OCI-M2 (cell line): ENCODE data around the gene SFTPB.
A peak's percentile ranks its signal among the peaks of the same experiment; 100 is the strongest.
"Not testable (repeated sequence)": the region's sequence is repeated elsewhere in the genome, so short reads cannot be mapped to it uniquely, and the experiment has no call there.

Source experiments
- DNase-seq: peaks from one replicate; lab custom pipeline; 2025; ENCODE audit not compliant: unreplicated experiment; lab: John Stamatoyannopoulos, UW

SFTPB gene

DNA sequence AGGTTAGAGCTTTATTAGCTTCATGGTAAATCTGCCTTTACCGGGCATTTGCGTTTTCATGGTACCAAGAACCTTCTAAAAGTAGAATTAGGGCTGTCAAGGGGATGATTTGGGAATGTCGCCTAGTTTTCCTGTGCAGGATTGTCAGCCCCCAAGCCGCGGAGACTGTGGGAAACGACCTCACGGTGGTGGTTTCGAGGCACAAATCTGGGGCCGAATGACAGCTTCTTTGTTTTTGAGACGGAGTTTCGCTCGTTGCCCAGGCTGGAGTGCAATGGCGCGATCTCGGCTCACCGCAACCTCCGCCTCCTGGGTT is 52.6 kb downstream of the SFTPB start:
- DNase-seq: no peak

DNA sequence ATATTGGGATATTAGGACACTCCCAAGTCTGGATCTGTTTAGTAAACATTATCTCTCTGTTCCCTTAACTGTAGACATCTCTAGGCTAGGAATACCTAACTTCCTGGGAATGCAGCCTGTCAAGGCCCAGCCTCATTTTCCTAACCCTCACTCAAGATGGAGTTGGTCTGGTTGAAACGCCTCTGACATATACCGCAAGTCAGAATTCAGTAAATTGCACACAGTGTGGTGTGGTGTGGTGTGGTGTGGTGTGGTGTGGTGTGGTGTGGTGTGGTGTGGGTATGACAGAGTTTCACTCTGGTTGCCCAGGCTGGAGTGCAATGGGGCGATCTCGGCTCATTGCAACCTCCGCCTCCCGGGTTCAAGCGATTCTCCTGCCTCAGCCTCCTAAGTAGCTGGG is 53.2 kb downstream of the SFTPB start:
- not testable (repeated sequence) for DNase-seq

DNA sequence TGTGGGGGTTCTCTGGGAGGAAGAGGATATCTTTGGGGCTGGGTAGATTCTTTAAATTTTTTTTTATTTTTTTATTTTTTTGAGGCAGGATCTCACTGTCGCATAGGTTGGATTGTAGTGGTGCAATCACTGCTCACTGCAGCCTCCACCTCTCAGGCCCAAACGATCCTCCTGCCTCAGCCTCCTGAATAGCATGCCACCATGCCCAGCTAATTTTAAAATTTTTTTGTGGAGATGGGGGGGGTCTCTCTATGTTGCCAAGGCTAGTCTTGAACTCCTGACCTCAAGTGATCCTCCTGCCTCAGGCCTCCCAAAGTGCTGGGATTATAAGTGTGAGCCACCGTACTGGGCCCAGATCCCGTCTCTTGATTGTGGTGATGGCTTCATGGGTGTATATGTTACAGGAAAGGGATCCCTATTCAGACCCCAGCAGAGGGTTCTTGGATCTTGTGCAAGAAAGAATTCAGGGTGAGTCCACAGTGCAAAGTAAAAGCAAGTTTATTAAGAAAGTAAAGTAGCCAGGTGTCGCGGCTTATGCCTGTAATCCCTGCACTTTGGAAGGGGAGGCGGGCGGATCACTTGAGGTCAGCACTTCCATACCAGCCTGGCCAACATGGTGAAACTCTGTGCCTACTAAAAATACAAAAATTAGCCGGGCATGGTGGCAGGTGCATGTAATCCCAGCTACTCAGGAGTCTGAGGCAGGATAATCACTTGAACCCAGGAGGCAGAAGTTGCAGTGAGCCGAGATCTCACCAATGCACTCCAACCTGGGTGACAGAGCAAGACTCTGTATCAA is 54.1 kb downstream of the SFTPB start:
- DNase-seq: no peak

DNA sequence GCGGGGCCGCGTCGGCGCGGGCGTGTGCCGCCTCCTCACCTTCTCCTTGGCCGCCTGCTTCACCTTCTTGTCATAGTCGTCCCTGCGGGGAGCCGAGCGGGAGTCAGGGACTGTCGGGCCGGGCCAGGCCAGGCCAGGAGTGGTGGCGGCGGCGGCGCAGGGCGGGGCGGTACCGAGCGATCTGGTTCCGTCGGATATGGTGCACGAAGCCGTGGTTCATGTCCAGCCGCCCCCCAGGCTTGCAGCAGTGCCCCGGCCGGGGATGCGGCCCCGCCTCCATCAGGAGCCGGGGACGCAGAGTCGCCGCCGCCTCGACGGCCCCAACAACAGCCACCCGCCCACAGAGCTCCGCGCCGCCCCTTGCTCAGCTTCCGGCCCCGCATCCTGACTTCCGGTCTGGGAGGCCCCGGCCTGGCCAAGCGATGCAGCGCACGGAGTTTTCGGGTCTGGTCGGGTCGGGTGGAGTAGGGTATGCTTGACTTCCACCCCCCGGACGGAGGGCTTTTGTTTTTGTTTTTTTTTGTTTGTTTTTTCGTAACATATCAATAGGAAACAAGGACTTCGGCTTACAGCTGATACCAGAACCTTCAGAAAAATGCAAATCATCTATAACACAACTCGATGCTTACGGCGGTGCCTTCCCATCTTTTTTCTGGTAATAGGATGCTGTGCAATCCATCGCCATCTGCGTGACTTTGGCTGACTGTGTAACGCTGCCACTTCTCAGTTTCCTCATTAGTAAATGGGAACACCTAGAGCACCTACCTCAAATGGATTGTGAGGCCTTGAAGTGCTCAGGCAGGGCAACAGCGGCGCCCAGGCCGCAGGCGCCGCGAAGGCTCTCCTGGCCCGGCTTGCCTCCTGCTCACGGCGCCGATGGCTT is 56.1 kb downstream of the SFTPB start, which contains the start of gene C2orf68:
TSS of gene C2orf68 (minus strand) at position 362 of the 883 bp plus-strand sequence. CDS start at position 280, 82 bp downstream.
- DNase-seq: peak; percentile 41

DNA sequence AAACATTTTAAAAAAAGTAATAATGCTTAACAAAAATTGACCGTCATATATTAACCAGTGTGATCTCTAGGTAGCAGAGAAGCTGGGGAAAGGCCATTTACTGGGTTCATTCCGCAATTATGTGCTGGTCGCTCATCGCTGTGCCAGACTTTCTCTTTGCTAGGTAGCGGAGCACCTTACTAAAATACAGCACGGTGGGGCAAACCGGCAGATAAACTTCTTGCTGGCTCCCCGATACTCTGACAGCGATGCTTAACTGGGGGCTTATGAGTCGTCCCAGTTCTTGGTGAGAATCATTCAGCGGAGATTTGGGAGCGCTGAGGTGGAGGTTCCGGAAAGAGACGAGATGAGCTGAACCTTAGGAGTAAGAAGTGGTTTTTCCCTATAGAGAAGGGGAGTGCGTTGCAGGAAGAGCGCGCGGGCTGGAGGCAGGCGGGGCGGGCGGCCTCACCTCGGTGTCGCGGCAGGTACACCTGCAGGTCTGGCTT is 56.7 kb downstream of the SFTPB start:
- DNase-seq: no peak
